T-cell (primary cell): ENCODE measurements around the gene C1QTNF8. TPM values are rescaled to one million over a fixed set of nuclear protein-coding genes. Genes with fewer than 3 reads are reported as not detected.

Experiments
- ATAC-seq, 4 experiments: fragments of 200-7000 bp in 3 of 4; fragments of 150-1000 bp in 1 of 4; cut with Tn5 transposase; replicated peaks in 1 of 4; 1 replicate in 3 of 4; 2 replicates in 1 of 4; pipeline ENCODE4 v1.10.0; 2021; ENCODE audit warnings: moderate library complexity in 3 of 4, mild to moderate bottlenecking in 2 of 4, moderate number of reproducible peaks in 1 of 4
- CTCF ChIA-PET, 2 donors: fragments of 300-600 bp; sonication (Branson Sonifier 250); formaldehyde crosslinking; loops; one replicate each; lab custom pipeline; 2022; ENCODE audit warnings: antibody characterized with exemption in 2 of 2; lab: Charles Lee
- POLR2A ChIA-PET, 2 donors: fragments of 300-600 bp; sonication (Branson Sonifier 250); formaldehyde crosslinking; loops; one replicate each; lab custom pipeline; 2022; ENCODE audit warnings: antibody characterized with exemption in 2 of 2; lab: Charles Lee
- DNase-seq, 35 experiments: peaks; one replicate each; pipeline versions ENCODE4 v3.0.0 to v3.0.0-alpha.2; 2013 to 2023
- H3K27ac ChIP-seq: one replicate; pipeline ENCODE4 v1.5.1; 2013; ENCODE audit warnings: low read length
- H3K27me3 ChIP-seq, 2 experiments: replicated peaks in 1 of 2; 1 replicate in 1 of 2; 2 replicates in 1 of 2; pipeline versions ENCODE4 v1.6.1 to v1.7.0; 2013; ENCODE audit warnings: low read length in 1 of 2, mixed read lengths in 1 of 2; ENCODE audit not compliant: control insufficient read depth in 2 of 2, insufficient read depth in 2 of 2; ENCODE audit errors: extremely low read depth in 1 of 2
- H3K36me3 ChIP-seq, 2 donors: 1 replicate in 1 of 2; 2 replicates in 1 of 2; pipeline versions ENCODE4 v1.6.1 to v1.7.0; 2013; ENCODE audit warnings: low read length in 1 of 2; ENCODE audit not compliant: control insufficient read depth in 2 of 2, insufficient read depth in 1 of 2; ENCODE audit errors: extremely low read depth in 1 of 2
- H3K4me1 ChIP-seq, 2 experiments: 1 replicate in 1 of 2; 2 replicates in 1 of 2; pipeline versions ENCODE4 v1.6.1 to v1.7.0; 2013; ENCODE audit warnings: low read length in 2 of 2, mixed read lengths in 1 of 2; ENCODE audit not compliant: insufficient read depth in 2 of 2, control insufficient read depth in 1 of 2; ENCODE audit errors: extremely low read depth in 1 of 2
- H3K4me3 ChIP-seq, 2 donors: 1 replicate in 1 of 2; 2 replicates in 1 of 2; pipeline versions ENCODE4 v1.5.1 to v1.7.0; 2013; ENCODE audit warnings: mild to moderate bottlenecking in 2 of 2, low read length in 1 of 2, moderate library complexity in 1 of 2; ENCODE audit not compliant: control insufficient read depth in 1 of 2; ENCODE audit errors: extremely low read depth in 1 of 2
- H3K9me3 ChIP-seq: 2 replicates; pipeline ENCODE4 v1.7.0; 2013
- H3K27ac Mint-ChIP-seq, 2 donors: one replicate each; pipeline ENCODE4 v1.8.0; 2020 to 2021; ENCODE audit warnings: mild to moderate bottlenecking in 2 of 2, mixed read lengths in 2 of 2
- H3K27me3 Mint-ChIP-seq, 2 donors: one replicate each; pipeline ENCODE4 v1.8.0; 2021 to 2022; ENCODE audit warnings: mixed read lengths in 2 of 2
- H3K36me3 Mint-ChIP-seq: one replicate; pipeline ENCODE4 v1.8.0; 2021; ENCODE audit warnings: mixed read lengths
- H3K4me1 Mint-ChIP-seq, 3 donors: one replicate each; pipeline ENCODE4 v1.8.0; 2020 to 2022; ENCODE audit warnings: mixed read lengths in 3 of 3, mild to moderate bottlenecking in 1 of 3
- H3K4me3 Mint-ChIP-seq, 3 donors: one replicate each; pipeline ENCODE4 v1.8.0; 2020 to 2022; ENCODE audit warnings: mild to moderate bottlenecking in 3 of 3, mixed read lengths in 3 of 3, moderate library complexity in 3 of 3
- H3K9me3 Mint-ChIP-seq, 3 donors: one replicate each; pipeline ENCODE4 v1.8.0; 2020 to 2022; ENCODE audit warnings: mixed read lengths in 3 of 3
- WGBS: methylation state at CpG from one replicate; pipeline ENCODE4 v1.1.5; 2013; ENCODE audit warnings: missing lambda C conversion rate; ENCODE audit not compliant: insufficient coverage; 5-methylcytosine and 5-hydroxymethylcytosine counted together
- total RNA-seq, 35 experiments: library from RNA in 6 of 35; stranded (reverse) in 6 of 35; fragments of 120-200 nt in 1 of 35; gene quantifications; one replicate each; pipeline versions ENCODE4 v1.2.1 to v1.2.4 and lab custom pipeline; 2013 to 2026

The C1QTNF8 gene
- total RNA-seq, 5 donors from 2014 or later (not counting 1 experiment from before 2014, with no cell fraction given): not detected

GRCh38 chr16:1133810-1134520, 37.9 kb upstream of the C1QTNF8 start:
- Histone ChIP-seq H3K27ac (no peak overlapping the region), H3K36me3 (no peaks in the 10 kb centered on the region), H3K9me3 (no peaks in the 10 kb centered on the region), H3K27me3 (peaks cover 0 to 23% of the 10 kb centered on the region in 2 experiments), H3K4me3 (no peak overlapping the region), H3K4me1 (no peaks in the 10 kb centered on the region)
- H3K4me3 Mint-ChIP-seq: no peak overlapping the region
- H3K27me3 Mint-ChIP-seq: peaks cover 0 to 5% of the 10 kb centered on the region in 2 donors
- WGBS: 59% methylated on average over 17 of the region's 30 CpGs
- CTCF ChIA-PET: no interaction called here
- no peaks in the 10 kb centered on the region for H3K36me3 Mint-ChIP-seq
- no peaks in the 10 kb centered on the region for H3K9me3 Mint-ChIP-seq
- ATAC-seq (no peak), DNase-seq (no peak)
- no peak overlapping the region for H3K27ac Mint-ChIP-seq
- H3K4me1 Mint-ChIP-seq: no peaks in the 10 kb centered on the region
- POLR2A ChIA-PET: no interaction called here

GRCh38 chr16:1133271-1133670, 37.2 kb upstream of the C1QTNF8 start:
- Mint-ChIP-seq H3K4me1 (no peaks in the 10 kb centered on the region), H3K36me3 (no peaks in the 10 kb centered on the region), H3K9me3 (no peaks in the 10 kb centered on the region), H3K27me3 (peaks cover 0 to 5% of the 10 kb centered on the region in 2 donors), H3K27ac (no peak overlapping the region), H3K4me3 (no peak overlapping the region)
- WGBS: 81% methylated on average over 12 of the region's 18 CpGs
- Histone ChIP-seq H3K27ac (no peak overlapping the region), H3K27me3 (peaks cover 0 to 23% of the 10 kb centered on the region in 2 experiments), H3K4me1 (no peaks in the 10 kb centered on the region), H3K9me3 (no peaks in the 10 kb centered on the region), H3K36me3 (no peaks in the 10 kb centered on the region), H3K4me3 (no peak overlapping the region)
- DNase-seq: no peak
- no peak for ATAC-seq
- ChIA-PET POLR2A (no interaction called here), CTCF (no interaction called here)

GRCh38 chr16:1132431-1132830, 36.4 kb upstream of the C1QTNF8 start:
- no peak overlapping the region for H3K27ac ChIP-seq
- no peaks in the 10 kb centered on the region for H3K36me3 ChIP-seq
- WGBS: 72% methylated on average over 10 of the region's 15 CpGs
- no peak overlapping the region for H3K4me3 Mint-ChIP-seq
- H3K4me1 Mint-ChIP-seq: no peaks in the 10 kb centered on the region
- no peaks in the 10 kb centered on the region for H3K9me3 ChIP-seq
- peaks cover 0 to 5% of the 10 kb centered on the region in 2 donors for H3K27me3 Mint-ChIP-seq
- H3K27ac Mint-ChIP-seq: no peak overlapping the region
- H3K27me3 ChIP-seq: peaks cover 0 to 27% of the 10 kb centered on the region in 2 experiments
- POLR2A ChIA-PET: no interaction called here
- CTCF ChIA-PET: no interaction called here
- no peak for ATAC-seq
- no peaks in the 10 kb centered on the region for H3K36me3 Mint-ChIP-seq
- DNase-seq: no peak
- no peaks in the 10 kb centered on the region for H3K4me1 ChIP-seq
- H3K4me3 ChIP-seq: no peak overlapping the region
- no peaks in the 10 kb centered on the region for H3K9me3 Mint-ChIP-seq

- Histone ChIP-seq H3K4me3 (no peak overlapping the region), H3K27me3 (peaks cover 0 to 31% of the 10 kb centered on the region in 2 experiments), H3K4me1 (no peaks in the 10 kb centered on the region), H3K36me3 (no peaks in the 10 kb centered on the region), H3K27ac (no peak overlapping the region), H3K9me3 (no peaks in the 10 kb centered on the region)
- DNase-seq (no peak), ATAC-seq (no peak)
- H3K4me1 Mint-ChIP-seq: no peaks in the 10 kb centered on the region
- H3K9me3 Mint-ChIP-seq: no peaks in the 10 kb centered on the region
- peaks cover 0 to 5% of the 10 kb centered on the region in 2 donors for H3K27me3 Mint-ChIP-seq
- ChIA-PET POLR2A (no interaction called here), CTCF (no interaction called here)
- no peak overlapping the region for H3K4me3 Mint-ChIP-seq
- 87% methylated on average over 33 of the region's 35 CpGs for WGBS
- H3K27ac Mint-ChIP-seq: no peak overlapping the region
- no peaks in the 10 kb centered on the region for H3K36me3 Mint-ChIP-seq
Observed at GRCh38 chr16:1131378-1131994, 35.4 kb upstream of the C1QTNF8 start.

GRCh38 chr16:1130382-1130781, 34.3 kb upstream of the C1QTNF8 start:
- ChIA-PET CTCF (no interaction called here), POLR2A (no interaction called here)
- Histone ChIP-seq H3K4me3 (no peak overlapping the region), H3K9me3 (no peaks in the 10 kb centered on the region), H3K27me3 (peaks cover 0 to 39% of the 10 kb centered on the region in 2 experiments), H3K36me3 (no peaks in the 10 kb centered on the region), H3K27ac (no peak overlapping the region), H3K4me1 (peaks cover 0 to 6% of the 10 kb centered on the region in 2 experiments)
- Mint-ChIP-seq H3K27ac (no peak overlapping the region), H3K27me3 (peaks cover 0 to 5% of the 10 kb centered on the region in 2 donors), H3K9me3 (no peaks in the 10 kb centered on the region), H3K36me3 (no peaks in the 10 kb centered on the region), H3K4me1 (no peaks in the 10 kb centered on the region), H3K4me3 (no peak overlapping the region)
- DNase-seq (no peak), ATAC-seq (no peak)
- 80% methylated on average over 4 of the region's 8 CpGs for WGBS

- ChIA-PET CTCF (no interaction called here), POLR2A (no interaction called here)
- Histone ChIP-seq H3K4me3 (no peak overlapping the region), H3K9me3 (no peaks in the 10 kb centered on the region), H3K4me1 (peaks cover 0 to 9% of the 10 kb centered on the region in 2 experiments), H3K27ac (no peak overlapping the region), H3K27me3 (peaks cover 0 to 47% of the 10 kb centered on the region in 2 experiments), H3K36me3 (no peaks in the 10 kb centered on the region)
- DNase-seq: no peak
- Mint-ChIP-seq H3K27ac (no peak overlapping the region), H3K4me3 (no peak overlapping the region), H3K27me3 (peaks cover 0 to 5% of the 10 kb centered on the region in 2 donors), H3K9me3 (no peaks in the 10 kb centered on the region), H3K36me3 (no peaks in the 10 kb centered on the region), H3K4me1 (no peaks in the 10 kb centered on the region)
- no peak for ATAC-seq
- 83% methylated on average over 40 of the region's 48 CpGs for WGBS
Observed at GRCh38 chr16:1129106-1129960, 33.3 kb upstream of the C1QTNF8 start.
